GM18909 (cell line): ENCODE results near the gene GJB5.
"Not testable (repeated sequence)": the region's sequence is repeated elsewhere in the genome, so short reads cannot be mapped to it uniquely, and the experiment has no call there.

ENCODE experiments used
- ATAC-seq: cut with Tn5 transposase; IDR thresholded peaks from one replicate; pipeline ENCODE4 v1.9.1; 2021; ENCODE audit warnings: mild to moderate bottlenecking; ENCODE audit not compliant: unreplicated experiment, poor library complexity

Gene GJB5

DNA sequence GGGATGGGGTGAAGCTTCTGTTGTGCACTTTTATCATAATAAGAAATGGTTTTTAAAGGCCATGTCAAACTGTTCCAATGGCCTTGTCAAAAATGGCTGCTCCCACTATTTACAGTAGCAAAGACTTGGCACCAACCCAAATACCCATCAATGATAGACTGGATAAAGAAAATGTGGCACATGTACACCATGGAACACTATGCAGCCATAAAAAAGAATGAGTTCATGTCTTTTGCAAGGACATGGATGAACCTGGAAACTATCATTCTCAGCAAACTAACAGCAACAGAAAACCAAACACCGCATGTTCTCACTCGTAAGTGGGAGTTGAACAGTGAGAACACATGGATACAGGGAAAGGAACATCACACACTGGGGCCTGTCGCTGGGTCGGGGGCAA is 18.3 kb downstream of the GJB5 start:
- ATAC-seq = not testable (repeated sequence)

DNA sequence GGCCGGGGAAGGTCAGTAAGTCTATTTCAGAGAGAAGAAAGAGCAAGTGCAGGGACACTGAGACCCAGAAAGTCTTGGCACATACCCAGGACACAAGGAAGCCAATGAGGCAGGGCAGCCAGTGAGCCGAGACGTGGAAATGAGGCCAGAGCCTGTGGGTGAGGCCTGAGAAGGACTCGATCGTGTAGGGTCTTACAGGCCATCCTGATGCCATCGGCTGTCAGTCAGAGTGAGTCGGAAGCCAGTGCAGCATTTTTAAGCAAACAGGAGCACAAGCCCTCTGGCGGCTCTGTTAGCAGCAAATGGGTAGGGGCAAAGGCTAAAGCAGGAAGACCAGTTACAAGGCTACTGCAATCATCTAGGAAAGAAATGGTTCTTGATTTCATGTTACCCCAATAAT is 20.1 kb downstream of the GJB5 start:
- no peak for ATAC-seq

DNA sequence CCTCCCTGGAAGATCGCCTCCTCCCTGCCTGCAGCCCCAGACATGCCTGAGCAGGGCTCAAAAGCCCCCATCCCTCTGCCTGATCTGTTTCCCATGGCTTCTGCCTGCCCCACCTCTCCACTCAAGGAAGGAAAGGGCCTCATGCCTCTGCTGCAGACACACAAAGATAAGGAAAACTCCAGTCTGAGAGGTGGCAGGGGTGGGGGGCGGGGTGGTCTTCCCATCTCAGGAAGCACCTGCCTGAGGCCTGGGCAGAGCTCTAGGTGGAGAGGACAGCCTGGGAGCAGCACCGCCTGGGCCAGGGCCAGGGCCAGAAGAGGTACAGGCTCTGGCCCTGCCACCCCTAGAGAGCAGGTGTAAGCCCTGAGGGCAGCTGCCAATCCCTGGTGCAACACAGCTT is 22.1 kb downstream of the GJB5 start:
- ATAC-seq = no peak

DNA sequence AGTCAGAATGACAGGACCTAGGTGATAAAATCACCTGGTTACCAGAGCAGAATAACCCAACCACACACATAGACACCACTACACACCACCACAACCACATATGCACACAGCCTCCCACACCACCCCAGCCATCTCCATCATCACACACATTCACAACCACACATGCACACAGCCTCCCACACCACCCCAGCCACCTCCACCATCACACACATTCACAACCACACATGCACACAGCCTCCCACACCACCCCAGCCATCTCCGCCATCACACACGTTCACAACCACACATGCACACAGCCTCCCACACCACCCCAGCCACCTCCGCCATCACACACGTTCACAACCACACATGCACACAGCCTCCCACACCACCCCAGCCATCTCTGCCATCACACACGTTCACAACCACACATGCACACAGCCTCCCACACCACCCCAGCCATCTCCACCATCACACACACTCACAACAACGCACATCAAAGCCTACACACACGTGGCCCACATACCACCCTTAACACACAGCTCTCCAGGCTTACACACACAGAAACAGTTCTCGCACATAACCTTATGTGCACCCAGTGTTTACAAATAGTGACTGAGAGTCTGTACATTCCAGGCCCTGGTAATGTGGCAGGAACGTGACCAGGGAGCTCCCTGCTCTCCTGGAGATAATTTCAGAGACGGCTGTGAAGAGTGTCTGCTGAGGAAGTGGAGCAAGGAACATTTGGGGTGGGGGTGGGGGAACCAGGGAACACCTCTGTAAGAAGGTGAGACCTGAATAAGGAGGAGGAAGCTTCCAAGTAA is 22.9 kb downstream of the GJB5 start:
- no peak for ATAC-seq

- ATAC-seq = no peak
Measured at GRCh38 chr1:34778381-34778780, 23.5 kb downstream of the GJB5 start.

GRCh38 chr1:34779005-34779404 is 24.2 kb downstream of the GJB5 start:
- no peak for ATAC-seq

GRCh38 chr1:34779526-34779925 is 24.7 kb downstream of the GJB5 start:
- ATAC-seq = no peak

DNA sequence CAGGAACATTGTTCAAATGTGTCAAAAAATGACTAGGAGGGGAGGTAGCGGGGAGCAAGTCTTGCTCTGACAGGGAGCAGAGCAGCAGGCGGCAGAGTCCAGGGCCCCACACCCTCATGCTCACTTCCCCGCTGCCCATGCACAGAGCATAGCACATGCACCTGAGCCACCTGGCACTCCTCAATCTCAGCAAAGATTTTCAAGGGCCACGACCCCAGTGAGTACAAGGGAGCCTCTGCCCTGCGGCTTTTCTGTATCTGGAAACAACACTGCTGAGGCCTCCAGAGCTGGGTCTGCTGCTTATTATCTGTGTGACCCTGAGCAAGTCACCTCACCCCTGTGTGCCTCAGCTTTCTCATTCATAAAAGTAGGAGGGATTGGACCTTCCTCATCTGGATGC is 25.1 kb downstream of the GJB5 start:
- no peak for ATAC-seq

- no peak for ATAC-seq
Measured at GRCh38 chr1:34780528-34780927, 25.7 kb downstream of the GJB5 start.

DNA sequence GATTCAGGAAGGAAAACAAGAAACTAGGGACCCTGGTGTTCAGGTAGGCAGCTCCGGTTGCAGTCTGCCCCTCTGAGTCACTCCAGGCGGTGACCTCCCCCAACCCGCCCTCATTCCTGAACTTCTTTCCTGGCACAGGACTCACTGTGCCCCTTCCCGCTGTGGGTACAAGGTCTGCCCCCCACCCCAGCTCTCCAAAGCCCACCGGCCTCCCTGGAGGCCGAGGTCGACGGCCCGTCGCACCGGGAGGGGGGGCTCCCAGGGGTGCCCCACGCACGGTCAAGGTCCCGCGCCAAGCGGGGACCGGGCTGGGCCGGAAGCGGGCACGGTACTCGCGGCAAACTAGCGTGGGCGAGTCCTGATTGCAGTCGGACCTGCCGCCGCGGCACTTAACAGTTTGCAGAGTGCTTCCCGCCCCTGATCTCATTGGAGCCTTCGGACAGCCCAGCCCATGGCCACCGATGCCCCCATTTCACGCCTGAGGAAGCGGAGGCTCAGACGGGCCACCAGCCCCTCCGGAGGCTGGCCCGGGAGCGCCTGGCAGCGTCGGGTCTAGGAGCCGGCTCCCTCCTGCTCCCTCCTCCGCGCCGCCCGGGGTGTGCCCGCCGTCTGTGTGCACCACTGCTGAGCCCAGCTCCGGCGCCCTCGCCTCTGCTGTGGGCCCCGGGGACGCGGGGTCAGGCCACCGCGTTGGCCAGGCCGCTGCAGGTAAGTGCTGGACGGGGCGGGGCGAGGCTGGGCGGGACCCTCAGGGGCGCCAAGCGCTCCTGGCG is 26.4 kb downstream of the GJB5 start, which contains the start of gene GJB3:
Gene GJB3 (plus strand): TSS at position 144 of the 773 bp plus-strand sequence. CDS start 3,549 bp downstream, outside the sequence.
- no peak for ATAC-seq

DNA sequence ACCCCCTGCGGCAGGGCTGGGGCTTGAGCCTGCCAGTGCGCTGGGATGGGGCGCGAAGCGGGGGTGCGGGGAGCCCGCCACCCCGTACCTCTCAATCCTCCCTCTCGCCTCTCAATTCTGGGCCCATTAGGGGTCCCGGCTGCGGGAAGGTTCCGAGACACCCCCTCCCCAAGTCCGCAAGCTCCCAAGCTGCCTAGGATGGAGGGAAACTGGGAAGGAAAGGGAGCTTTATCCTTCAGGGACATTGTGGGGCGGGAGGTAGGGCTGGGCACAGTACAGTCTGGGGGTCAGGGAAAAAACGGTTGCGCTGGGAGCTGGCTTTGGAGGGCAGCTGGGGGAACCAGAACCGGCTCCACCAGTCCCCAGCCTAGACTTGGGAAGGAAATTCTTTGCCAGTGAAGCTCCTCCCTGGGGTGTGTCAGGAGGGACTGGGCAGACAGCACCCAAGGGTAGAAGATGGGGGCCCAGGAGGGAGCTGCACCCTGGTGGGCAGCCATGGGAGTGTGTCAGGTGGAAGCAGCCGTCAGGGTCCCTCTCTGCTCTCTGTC is 27.1 kb downstream of the GJB5 start:
- no peak for ATAC-seq

DNA sequence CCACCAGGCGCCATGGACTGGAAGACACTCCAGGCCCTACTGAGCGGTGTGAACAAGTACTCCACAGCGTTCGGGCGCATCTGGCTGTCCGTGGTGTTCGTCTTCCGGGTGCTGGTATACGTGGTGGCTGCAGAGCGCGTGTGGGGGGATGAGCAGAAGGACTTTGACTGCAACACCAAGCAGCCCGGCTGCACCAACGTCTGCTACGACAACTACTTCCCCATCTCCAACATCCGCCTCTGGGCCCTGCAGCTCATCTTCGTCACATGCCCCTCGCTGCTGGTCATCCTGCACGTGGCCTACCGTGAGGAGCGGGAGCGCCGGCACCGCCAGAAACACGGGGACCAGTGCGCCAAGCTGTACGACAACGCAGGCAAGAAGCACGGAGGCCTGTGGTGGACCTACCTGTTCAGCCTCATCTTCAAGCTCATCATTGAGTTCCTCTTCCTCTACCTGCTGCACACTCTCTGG is 29.9 kb downstream of the GJB5 start:
- ATAC-seq = no peak

- no peak for ATAC-seq
Measured at GRCh38 chr1:34785231-34785874, 30.5 kb downstream of the GJB5 start.

- no peak for ATAC-seq
Measured at GRCh38 chr1:34785875-34786470, 31.1 kb downstream of the GJB5 start.

DNA sequence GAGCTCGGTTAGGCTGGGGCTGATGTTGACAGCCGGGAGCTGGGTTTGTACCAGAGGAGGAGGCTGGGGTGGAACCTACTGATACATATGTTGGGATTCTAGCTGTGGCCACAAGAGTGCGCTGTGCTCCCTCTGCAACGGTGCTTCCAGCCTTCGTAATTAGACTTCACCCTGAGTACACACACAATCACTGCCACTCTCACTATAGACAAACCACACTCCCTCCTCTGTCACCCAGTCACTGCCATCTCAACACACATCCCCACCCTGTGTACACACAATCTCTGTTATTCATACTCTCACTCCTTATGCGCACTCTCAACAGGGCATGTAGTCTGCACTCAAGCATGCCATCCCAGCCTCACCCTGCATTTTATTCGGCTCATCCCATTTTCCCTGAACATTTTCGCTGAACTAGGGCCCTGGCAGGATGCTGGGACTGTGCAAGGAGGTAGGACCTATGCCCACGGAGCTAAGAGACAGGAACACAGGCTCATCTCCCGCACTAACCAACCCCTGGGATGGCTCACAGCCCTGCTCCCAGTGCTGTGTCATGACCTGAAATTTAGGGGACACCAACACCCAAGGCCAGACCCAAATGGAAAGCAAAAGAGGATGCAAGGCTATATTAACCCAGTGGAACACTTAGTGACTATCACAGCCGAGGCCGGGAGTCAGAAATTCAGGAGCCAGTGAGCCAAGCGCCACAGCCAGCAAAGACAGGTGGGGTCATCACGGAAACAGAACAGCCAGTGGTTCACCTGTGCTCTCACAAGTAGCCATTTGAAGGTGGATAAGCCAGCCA is 31.9 kb downstream of the GJB5 start:
- ATAC-seq = no peak

GRCh38 chr1:34787461-34788420 is 32.9 kb downstream of the GJB5 start:
- no peak for ATAC-seq

- no peak for ATAC-seq
Measured at GRCh38 chr1:34790985-34791384, 36.1 kb downstream of the GJB5 start.

GRCh38 chr1:34792424-34792823 is 37.6 kb downstream of the GJB5 start:
- ATAC-seq = no peak
